Right atrium auricular region (tissue), 2 donors: ENCODE measurements around the gene KCNJ16. TPM values are rescaled to one million over a fixed set of nuclear protein-coding genes. Genes with fewer than 3 reads are reported as not detected.

ENCODE experiments used
- DNase-seq: peaks from one replicate; pipeline ENCODE4 v3.0.0-alpha.2; 2019; ENCODE audit warnings: low spot score
- H3K27ac ChIP-seq, 2 donors: fragments of 200-600 bp; sonication (generic); 1 replicate in 1 of 2; 2 replicates in 1 of 2; pipeline ENCODE4 v1.5.1; 2016 to 2019
- H3K27me3 ChIP-seq, 2 donors: fragments of 200-600 bp; sonication (generic); one replicate each; pipeline versions ENCODE4 v1.5.1 to v1.6.0; 2017 to 2019
- H3K36me3 ChIP-seq: fragments of 200-600 bp; sonication (generic); one replicate; pipeline ENCODE4 v1.5.1; 2016
- H3K4me1 ChIP-seq, 2 donors: fragments of 200-600 bp; sonication (generic); one replicate each; pipeline versions ENCODE4 v1.5.1 to v1.6.0; 2017 to 2019
- H3K4me3 ChIP-seq, 2 donors: fragments of 200-600 bp; sonication (generic); 1 replicate in 1 of 2; 2 replicates in 1 of 2; pipeline ENCODE4 v1.5.1; 2017 to 2019; ENCODE audit warnings: mild to moderate bottlenecking in 1 of 2, moderate library complexity in 1 of 2
- H3K9me3 ChIP-seq, 2 donors: fragments of 200-600 bp; sonication (generic); one replicate each; pipeline ENCODE4 v1.5.1; 2019
- total RNA-seq, 2 donors: library from RNA; depleted of rRNA; stranded (reverse); fragments of >200 nt; gene quantifications; one replicate each; pipeline ENCODE4 v1.1.0, GENCODE V29; 2016
- TF ChIP-seq, protein P1 (sequence below), 2 donors: fragments of 200-600 bp; sonication (generic); IDR thresholded peaks; one replicate each; pipeline ENCODE4 v1.5.1; 2019; ENCODE audit warnings: antibody characterized with exemption in 2 of 2

Gene KCNJ16
- total RNA-seq, 2 donors from 2014 or later: 0.59 TPM; not detected in 1

DNA sequence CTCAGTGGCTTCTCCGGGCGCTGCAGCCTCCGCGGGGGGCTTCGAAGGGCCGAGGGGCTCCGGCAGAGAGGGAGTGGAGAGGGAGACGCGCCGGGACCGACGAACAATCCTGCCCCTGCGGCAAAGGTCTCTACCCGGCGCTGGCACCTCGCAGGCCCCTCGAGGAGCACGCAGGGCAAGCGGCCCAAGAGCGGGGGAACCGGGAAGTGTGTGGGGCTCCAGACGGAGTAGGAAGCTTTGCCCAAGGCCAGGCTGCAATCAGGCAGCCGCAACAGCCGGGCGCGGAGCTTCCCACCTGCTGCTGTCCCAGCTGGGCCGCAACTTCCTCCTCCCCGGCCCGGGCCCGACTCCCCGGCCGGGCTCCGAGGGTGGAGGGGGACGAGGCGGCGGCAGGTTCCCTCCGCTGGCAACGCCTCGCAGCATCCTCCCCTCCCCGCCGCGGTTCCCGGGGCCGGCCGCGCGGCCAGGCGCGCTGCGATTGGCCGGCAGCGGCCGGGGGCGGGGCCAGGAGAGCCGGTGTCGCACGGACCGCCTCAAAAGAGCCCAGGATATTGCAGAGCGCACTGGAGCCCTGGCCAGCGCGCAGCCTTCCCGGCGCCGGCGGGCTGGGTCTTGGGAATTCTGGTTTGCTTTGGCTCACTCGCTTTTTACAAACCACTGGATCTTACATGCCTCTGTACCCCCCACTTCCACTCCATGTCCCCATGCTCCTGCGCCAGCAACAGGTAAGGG lies 94.1 kb downstream of the KCNJ16 start, which contains the start of gene KCNJ2:
KCNJ2 (plus strand) TSS at position 556 of the 732 bp plus-strand sequence. CDS start 5,508 bp downstream, outside the sequence.
- Histone ChIP-seq H3K27me3 (no peaks in the 10 kb centered on the region), H3K27ac (peak within 1 kb of the TSS; percentile 86 to 87), H3K36me3 (no peaks in the 10 kb centered on the region), H3K9me3 (no peaks in the 10 kb centered on the region), H3K4me1 (peaks cover 0 to 12% of the 10 kb centered on the region in 2 donors), H3K4me3 (peak within 1 kb of the TSS; percentile 48 to 71)
- DNase-seq: peak; percentile 83
- TF ChIP-seq, protein P1, sequence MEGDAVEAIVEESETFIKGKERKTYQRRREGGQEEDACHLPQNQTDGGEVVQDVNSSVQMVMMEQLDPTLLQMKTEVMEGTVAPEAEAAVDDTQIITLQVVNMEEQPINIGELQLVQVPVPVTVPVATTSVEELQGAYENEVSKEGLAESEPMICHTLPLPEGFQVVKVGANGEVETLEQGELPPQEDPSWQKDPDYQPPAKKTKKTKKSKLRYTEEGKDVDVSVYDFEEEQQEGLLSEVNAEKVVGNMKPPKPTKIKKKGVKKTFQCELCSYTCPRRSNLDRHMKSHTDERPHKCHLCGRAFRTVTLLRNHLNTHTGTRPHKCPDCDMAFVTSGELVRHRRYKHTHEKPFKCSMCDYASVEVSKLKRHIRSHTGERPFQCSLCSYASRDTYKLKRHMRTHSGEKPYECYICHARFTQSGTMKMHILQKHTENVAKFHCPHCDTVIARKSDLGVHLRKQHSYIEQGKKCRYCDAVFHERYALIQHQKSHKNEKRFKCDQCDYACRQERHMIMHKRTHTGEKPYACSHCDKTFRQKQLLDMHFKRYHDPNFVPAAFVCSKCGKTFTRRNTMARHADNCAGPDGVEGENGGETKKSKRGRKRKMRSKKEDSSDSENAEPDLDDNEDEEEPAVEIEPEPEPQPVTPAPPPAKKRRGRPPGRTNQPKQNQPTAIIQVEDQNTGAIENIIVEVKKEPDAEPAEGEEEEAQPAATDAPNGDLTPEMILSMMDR (IDR thresholded peaks at IDR 0.05): no peak

DNA sequence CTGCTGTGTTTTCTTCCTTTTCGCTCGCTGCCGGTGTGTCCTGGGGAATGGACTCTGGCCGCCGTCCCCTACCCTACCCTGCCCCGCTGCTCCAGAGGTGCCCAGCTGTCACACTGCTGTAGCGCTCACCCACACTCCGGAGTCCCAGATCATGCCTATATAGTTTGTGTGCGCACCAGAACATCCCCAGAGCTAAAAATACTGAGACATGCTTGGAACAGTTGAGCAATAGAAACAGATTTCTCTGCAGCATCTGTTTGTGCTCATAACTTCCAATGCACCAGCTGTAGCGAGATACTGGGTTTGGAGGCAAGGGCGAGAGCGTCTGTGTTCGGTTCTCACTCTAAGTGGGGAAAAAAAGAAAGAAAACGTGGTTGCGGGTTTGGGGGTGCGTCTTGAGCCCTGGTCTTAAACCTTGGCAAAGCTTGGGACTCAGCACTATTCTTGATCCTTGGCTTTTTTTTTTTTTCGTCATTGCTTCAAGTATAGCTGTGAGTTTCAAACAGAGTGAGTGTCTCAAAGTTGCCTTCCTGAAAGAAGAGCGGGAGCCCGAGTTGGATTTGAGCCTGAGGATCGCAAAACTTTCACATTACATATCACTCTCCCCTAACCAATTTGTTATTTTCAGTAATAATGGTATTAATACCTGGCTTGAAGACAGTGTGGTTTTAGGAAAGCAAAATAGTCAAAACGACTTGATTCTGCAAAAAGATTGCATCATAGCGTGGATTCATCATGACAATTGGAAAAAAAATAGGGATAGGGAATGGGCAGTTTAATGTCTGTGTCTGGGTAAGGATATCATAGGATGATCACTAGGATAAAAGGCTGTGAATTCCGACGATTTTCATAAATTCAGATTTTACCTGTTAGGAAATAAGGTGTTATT lies 94.9 kb downstream of the KCNJ16 start:
- Histone ChIP-seq H3K4me3 (peak overlapping the region; percentile 48 to 71), H3K27ac (peak overlapping the region; percentile 86 to 87), H3K36me3 (peaks cover under 1% of the 10 kb centered on the region), H3K9me3 (no peaks in the 10 kb centered on the region), H3K27me3 (no peaks in the 10 kb centered on the region), H3K4me1 (peaks cover 0 to 12% of the 10 kb centered on the region in 2 donors)
- no peak for DNase-seq
- TF ChIP-seq, protein P1 (IDR thresholded peaks at IDR 0.05): no peak

DNA sequence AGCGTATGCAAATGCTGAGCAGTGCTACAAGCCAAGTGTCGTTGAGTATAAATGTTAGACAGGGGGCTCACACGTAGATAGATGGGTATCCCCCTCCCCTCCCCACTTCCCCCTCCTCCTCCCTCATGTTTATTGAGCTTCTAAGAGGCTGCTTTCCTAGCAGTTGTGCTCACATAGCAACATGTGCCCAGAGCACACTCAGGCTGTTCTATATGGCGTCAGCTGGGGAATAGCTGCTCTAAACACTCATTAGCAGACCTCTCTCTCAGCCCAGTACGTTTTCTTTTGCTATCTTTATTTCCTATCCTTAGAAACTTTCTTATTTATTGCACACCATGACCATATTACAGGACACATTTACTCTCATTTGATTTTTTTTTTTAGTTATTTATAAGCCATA lies 96.1 kb downstream of the KCNJ16 start:
- peaks cover 13% of the 10 kb centered on the region for H3K36me3 ChIP-seq
- H3K4me3 ChIP-seq: peak overlapping the region; percentile 48 to 71
- H3K27me3 ChIP-seq: no peaks in the 10 kb centered on the region
- H3K4me1 ChIP-seq: peaks cover 0 to 12% of the 10 kb centered on the region in 2 donors
- no peaks in the 10 kb centered on the region for H3K9me3 ChIP-seq
- no peak for DNase-seq
- TF ChIP-seq, protein P1 (IDR thresholded peaks at IDR 0.05): no peak
- peak overlapping the region; percentile 2 to 86 for H3K27ac ChIP-seq

DNA sequence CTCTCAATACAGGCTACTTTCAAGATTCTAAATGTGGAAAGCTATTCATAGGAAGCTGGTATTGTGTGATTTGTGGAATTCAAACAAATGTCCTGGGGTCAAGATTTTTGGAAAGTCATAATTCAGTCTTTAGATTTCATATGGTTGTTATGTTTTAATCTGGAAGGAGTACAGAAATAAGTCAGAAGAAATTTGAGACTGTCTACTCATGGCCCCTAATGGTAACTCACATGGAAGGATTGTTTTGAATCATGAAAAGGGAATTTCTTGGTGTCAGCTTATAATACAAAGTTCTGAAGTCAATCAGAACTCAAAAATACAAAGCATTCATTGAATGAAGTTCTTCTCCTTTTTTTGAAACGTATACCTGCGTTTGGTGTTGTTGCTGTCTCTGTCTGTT lies 97.4 kb downstream of the KCNJ16 start:
- Histone ChIP-seq H3K4me3 (no peak overlapping the region), H3K9me3 (no peaks in the 10 kb centered on the region), H3K27ac (peak overlapping the region in 1 of 2 donors; percentile 12), H3K4me1 (peaks cover 0 to 12% of the 10 kb centered on the region in 2 donors), H3K27me3 (no peaks in the 10 kb centered on the region), H3K36me3 (peaks cover 18% of the 10 kb centered on the region)
- TF ChIP-seq, protein P1 (IDR thresholded peaks at IDR 0.05): no peak
- DNase-seq: no peak

DNA sequence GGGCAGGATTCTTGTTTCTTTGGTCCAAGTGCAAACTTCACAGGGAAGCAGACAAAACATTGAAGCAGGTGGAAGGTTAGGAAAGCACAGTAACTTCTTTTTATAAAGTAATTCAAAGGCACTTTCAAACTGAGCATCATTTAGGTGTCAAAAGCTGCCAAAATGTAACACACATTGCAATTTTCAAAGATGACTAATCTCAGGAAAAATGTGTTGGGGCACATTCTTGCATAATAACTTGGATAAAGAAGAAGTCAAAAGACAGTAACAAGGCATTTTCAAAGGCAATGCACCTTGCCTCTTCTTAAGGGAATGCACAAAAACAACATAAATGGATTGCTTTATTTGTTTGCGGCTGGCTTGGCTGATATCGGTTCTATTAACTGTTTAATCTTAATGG lies 97.9 kb downstream of the KCNJ16 start:
- no peak overlapping the region for H3K4me3 ChIP-seq
- H3K9me3 ChIP-seq: no peaks in the 10 kb centered on the region
- peak overlapping the region in 1 of 2 donors; percentile 37 for H3K27ac ChIP-seq
- no peak for DNase-seq
- peaks cover 0 to 8% of the 10 kb centered on the region in 2 donors for H3K4me1 ChIP-seq
- TF ChIP-seq, protein P1 (IDR thresholded peaks at IDR 0.05): no peak
- H3K36me3 ChIP-seq: peaks cover 18% of the 10 kb centered on the region
- no peaks in the 10 kb centered on the region for H3K27me3 ChIP-seq
